ENCODE results near the gene OSBPL8.
"Not testable (repeated sequence)": the region's sequence is repeated elsewhere in the genome, so short reads cannot be mapped to it uniquely, and the experiment has no call there.

Gene OSBPL8

GRCh38 chr12:76383988-76384387, 175.6 kb downstream of the OSBPL8 start:
- H3K27me3 ChIP-seq (replicated peaks), result no peaks in the 10 kb centered on the region
- TF ChIP-seq, protein P1, sequence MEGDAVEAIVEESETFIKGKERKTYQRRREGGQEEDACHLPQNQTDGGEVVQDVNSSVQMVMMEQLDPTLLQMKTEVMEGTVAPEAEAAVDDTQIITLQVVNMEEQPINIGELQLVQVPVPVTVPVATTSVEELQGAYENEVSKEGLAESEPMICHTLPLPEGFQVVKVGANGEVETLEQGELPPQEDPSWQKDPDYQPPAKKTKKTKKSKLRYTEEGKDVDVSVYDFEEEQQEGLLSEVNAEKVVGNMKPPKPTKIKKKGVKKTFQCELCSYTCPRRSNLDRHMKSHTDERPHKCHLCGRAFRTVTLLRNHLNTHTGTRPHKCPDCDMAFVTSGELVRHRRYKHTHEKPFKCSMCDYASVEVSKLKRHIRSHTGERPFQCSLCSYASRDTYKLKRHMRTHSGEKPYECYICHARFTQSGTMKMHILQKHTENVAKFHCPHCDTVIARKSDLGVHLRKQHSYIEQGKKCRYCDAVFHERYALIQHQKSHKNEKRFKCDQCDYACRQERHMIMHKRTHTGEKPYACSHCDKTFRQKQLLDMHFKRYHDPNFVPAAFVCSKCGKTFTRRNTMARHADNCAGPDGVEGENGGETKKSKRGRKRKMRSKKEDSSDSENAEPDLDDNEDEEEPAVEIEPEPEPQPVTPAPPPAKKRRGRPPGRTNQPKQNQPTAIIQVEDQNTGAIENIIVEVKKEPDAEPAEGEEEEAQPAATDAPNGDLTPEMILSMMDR (IDR thresholded peaks at IDR 0.05; ENCODE audit: low read depth, low read length, missing control alignments), result no peak
- peaks cover 10% of the 10 kb centered on the region for H3K36me3 ChIP-seq (replicated peaks)
- no peak overlapping the region for H3K27ac ChIP-seq
- in situ Hi-C loops (cut with HindIII; ENCODE audit: low pct_ligation_motif_present, low sequenced_read_pairs), result no loop called here
- no peak for DNase-seq
- no peak overlapping the region for H3K4me3 ChIP-seq (ENCODE audit: low read depth, low read length)

GRCh38 chr12:76379261-76379660, 180.3 kb downstream of the OSBPL8 start:
- Histone ChIP-seq H3K4me3 (ENCODE audit: low read depth, low read length) (no peak overlapping the region), H3K27ac (no peak overlapping the region), H3K27me3 (replicated peaks) (no peaks in the 10 kb centered on the region), H3K36me3 (replicated peaks) (peaks cover 11% of the 10 kb centered on the region)
- in situ Hi-C loops (cut with HindIII; ENCODE audit: low pct_ligation_motif_present, low sequenced_read_pairs), result no loop called here
- no peak for DNase-seq
- TF ChIP-seq, protein P1 (IDR thresholded peaks at IDR 0.05; ENCODE audit: low read depth, low read length, missing control alignments), result no peak

DNA sequence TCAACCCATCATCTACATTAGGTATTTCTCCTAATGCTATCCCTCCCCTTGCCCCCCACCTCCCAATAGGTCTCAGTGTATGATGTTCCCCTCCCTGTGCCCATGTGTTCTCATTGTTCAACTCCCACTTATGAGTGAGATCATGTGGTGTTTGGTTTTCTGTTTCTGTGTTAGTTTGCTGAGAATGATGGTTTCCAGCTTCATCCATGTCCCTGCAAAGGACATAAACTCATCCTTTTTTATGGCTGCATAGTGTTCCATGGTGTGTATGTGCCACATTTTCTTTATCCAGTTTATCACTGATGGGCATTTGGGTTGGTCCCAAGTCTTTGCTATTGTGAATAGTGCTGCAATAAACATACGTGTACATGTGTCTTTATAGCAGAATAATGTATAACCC, 182.7 kb downstream of the OSBPL8 start:
- in situ Hi-C loops (cut with HindIII; ENCODE audit: low pct_ligation_motif_present, low sequenced_read_pairs); H3K27me3 ChIP-seq (replicated peaks); H3K27ac ChIP-seq; H3K36me3 ChIP-seq (replicated peaks); DNase-seq; H3K4me3 ChIP-seq (ENCODE audit: low read depth, low read length): not testable (repeated sequence)

DNA sequence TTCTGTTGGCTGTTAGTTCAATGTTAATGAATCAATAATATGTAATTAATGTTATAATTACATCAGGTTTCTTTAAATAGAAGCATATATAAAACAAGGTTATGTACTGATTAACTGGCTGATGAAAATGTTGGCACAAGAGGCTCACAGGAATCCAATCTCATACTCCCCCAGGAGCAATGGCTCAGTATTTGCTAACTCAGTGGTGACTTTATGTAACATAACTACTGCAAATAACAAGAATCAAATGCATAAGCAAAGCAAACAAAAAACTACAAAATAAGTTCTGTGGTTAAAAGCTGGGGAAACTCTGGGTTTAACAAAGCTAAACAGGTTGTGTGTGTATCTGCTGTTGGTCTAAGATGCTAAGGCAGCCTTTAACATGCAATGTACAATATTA, 183.6 kb downstream of the OSBPL8 start:
- no peaks in the 10 kb centered on the region for H3K27me3 ChIP-seq (replicated peaks)
- in situ Hi-C loops (cut with HindIII; ENCODE audit: low pct_ligation_motif_present, low sequenced_read_pairs), result no loop called here
- H3K36me3 ChIP-seq (replicated peaks), result peaks cover 10% of the 10 kb centered on the region
- no peak overlapping the region for H3K27ac ChIP-seq
- DNase-seq, result no peak
- TF ChIP-seq, protein P1 (IDR thresholded peaks at IDR 0.05; ENCODE audit: low read depth, low read length, missing control alignments), result no peak
- H3K4me3 ChIP-seq (ENCODE audit: low read depth, low read length), result no peak overlapping the region

DNA sequence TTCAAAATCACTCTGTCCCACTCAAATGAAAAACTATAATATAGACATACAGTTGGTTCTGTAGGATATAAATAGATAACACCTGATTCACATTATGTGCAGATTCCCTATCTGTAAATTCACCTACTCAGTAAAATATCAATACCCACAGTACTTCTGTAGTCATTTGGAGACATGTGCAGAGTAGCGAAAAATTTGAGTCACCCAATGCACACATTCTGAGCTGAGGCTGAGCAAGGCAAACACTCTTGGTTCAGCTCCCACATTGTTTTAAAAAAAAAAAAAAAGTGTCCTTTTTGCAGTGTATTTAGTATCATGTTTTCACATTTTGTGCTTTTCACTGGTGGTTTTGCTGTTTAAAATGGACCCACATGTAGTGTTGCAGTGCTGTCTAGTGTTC, 184.1 kb downstream of the OSBPL8 start:
- no peak for DNase-seq
- Histone ChIP-seq H3K36me3 (replicated peaks) (peaks cover 10% of the 10 kb centered on the region), H3K27ac (no peak overlapping the region), H3K4me3 (ENCODE audit: low read depth, low read length) (no peak overlapping the region), H3K27me3 (replicated peaks) (no peaks in the 10 kb centered on the region)
- TF ChIP-seq, protein P1 (IDR thresholded peaks at IDR 0.05; ENCODE audit: low read depth, low read length, missing control alignments), result no peak
- in situ Hi-C loops (cut with HindIII; ENCODE audit: low pct_ligation_motif_present, low sequenced_read_pairs), result no loop called here

DNA sequence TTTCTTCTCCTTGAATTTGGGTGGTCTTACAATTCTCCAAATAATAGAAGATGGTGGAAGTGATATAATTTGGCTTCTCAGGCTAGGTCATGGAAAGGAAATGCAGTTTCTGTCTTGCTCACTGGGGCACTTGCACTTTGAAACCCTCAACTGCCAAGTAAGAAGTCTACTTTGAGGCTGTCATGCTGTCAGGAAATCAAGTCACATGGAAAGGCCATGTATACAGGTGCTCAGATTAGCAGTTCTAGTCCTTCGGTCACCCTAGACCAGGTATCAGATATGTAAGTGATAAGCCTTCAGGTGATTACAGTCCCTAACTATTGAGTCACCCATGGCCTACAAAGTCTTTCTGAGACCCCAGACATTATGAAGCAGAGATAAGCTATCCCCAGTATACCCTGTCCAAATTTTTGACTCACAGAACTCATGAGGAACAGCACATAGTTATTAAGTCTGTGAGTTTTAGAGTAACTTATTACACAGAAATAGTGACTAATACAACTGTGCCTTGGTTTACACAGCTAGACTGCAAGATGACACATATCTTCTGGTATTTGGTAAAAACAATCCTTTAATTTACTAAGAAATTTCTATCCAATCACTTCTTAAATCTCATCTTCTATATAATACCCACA, 185.1 kb downstream of the OSBPL8 start:
- TF ChIP-seq, protein P1 (IDR thresholded peaks at IDR 0.05; ENCODE audit: low read depth, low read length, missing control alignments), result no peak
- Histone ChIP-seq H3K27me3 (replicated peaks) (no peaks in the 10 kb centered on the region), H3K4me3 (ENCODE audit: low read depth, low read length) (no peak overlapping the region), H3K36me3 (replicated peaks) (peaks cover 10% of the 10 kb centered on the region), H3K27ac (peak overlapping the region; percentile 19)
- DNase-seq, result no peak
- in situ Hi-C loops (cut with HindIII; ENCODE audit: low pct_ligation_motif_present, low sequenced_read_pairs), result no loop called here

All from brain microvascular endothelial cell (primary cell).